HG02981 (cell line): ENCODE data around the gene DTX4.

Source experiments
- ATAC-seq: cut with Tn5 transposase; IDR thresholded peaks from one replicate; pipeline ENCODE4 v1.9.1; 2021; ENCODE audit warnings: mild to moderate bottlenecking, moderate library complexity; ENCODE audit not compliant: unreplicated experiment

The DTX4 gene

GRCh38 chr11:59216641-59217564, 45.0 kb downstream of the DTX4 start:
- peak; percentile 88 for ATAC-seq

DNA sequence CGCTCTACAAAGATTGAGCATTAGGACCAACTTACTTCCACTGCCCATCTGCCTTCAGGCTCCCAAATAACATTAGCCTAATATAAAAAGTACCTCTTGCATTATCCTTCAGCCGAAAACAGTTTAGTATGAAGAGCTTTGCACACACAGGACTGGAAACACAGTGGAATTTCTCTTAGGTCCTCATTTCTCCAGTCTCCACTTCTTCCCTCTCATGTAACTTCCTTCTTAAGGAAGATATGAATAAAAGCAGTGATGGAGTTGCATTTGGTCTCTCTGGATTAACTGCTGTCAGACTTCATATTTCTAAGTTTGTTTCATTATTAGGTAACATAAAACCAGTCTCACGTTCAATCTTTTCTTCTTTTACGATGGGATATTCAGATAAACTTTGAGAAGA, 46.4 kb downstream of the DTX4 start:
- ATAC-seq, result no peak

GRCh38 chr11:59218893-59219292, 47.0 kb downstream of the DTX4 start:
- no peak for ATAC-seq

- ATAC-seq, result no peak
Measured at GRCh38 chr11:59219836-59220235, 47.9 kb downstream of the DTX4 start.

DNA sequence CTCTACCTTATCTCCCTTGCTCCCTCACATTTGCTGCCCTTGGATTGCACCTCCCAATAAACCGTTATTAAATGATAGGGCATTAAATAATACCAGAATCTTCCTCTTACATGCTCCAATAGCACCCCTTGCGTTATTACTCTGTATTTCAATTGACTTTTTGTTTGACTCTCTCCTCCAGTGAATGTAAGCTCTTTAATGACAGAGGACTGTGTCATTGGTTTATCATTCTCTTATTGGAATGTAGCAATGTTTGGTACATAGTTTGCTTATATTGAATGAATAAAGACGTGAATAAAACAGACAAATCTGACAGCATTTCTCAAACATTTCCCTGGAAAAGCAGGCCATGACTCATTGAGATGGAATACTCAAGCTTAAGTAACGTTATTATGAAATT, 49.5 kb downstream of the DTX4 start:
- ATAC-seq, result no peak

DNA sequence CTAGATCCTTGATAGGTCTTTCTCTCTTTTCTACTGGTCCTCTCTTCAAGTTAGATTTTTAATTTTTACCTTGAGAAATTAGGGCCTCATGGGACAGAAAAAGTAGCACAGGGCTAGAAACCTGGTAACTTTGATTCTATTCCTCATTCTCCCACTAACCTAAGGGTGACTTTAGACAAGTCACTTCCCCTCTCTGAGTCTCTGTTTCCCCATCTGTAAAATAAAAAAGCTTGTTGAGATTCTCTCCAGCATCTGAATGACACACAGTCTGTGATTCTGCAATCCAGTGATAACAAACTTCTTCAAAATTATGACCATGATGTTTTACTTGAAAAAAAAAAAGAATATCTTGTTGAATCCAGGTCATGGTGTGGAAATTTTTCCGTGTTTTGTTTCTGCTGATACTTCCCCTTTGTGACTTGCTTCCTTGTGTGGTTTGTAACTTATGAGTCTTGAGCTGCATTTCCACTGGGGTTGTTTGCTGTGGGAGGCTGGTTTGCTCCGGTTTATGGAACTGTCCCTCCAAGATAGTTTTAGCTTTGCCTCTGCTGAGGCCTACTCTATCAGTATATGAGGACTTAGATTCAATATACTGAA, 50.6 kb downstream of the DTX4 start:
- no peak for ATAC-seq

DNA sequence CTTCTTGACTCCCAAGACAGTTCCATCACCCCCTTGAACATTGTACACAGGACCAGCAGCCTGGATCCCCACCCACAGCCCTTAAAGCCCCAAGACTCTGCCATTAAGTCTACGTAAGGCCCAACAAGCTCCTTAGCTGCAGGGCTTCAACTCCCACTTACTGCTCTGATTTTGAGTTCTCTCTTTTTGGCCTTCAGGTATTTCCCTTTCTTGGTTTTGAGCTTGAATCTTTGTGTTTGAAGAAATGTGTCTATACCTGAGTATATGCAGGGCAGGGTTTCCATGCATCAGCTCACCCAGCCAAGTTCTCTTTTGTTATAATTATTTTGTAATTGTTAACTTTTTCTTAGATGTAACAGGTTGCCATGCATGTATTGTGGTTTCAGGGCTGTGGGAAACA, 51.2 kb downstream of the DTX4 start:
- no peak for ATAC-seq

DNA sequence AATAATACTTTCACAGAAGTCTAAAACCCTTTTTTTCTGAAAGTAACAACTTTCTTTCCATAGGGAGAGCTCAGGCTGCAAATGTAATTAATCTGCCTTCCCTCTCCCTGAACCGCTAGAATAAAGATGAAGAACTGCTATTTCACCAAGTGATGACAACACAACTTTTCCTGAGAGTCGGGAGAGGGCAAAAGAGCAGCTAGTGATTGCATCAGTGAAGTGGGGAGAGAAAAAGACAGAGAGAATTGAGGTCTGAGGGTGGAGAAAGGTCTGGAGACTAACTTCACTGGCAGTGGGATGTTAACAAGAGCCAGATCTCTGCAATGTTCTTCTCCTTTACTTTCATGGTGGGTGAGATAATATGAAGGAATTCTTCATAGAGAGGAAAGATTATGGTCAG, 51.7 kb downstream of the DTX4 start:
- no peak for ATAC-seq

GRCh38 chr11:59224351-59224928, 52.5 kb downstream of the DTX4 start:
- peak; percentile 31 for ATAC-seq

- ATAC-seq, result peak; percentile 38
Measured at GRCh38 chr11:59225017-59225416, 53.1 kb downstream of the DTX4 start.

DNA sequence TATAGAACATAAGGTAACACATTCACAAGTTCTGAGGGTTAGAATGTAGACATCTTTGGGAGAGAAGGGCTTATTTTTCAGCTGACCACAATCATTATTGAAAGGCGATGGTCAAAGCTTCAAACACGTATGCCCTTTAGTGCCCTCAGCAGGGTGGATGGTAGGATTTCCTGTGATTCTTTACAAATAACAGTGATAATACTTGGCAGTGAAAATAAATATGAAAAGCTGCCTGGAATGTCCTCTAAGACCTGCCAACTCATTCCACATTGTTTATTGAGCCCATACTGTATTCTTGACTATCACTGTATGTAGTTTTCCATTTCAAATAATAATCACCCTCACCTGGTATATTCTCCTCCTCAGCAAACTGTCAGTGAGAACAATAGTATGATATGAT, 54.5 kb downstream of the DTX4 start:
- no peak for ATAC-seq

DNA sequence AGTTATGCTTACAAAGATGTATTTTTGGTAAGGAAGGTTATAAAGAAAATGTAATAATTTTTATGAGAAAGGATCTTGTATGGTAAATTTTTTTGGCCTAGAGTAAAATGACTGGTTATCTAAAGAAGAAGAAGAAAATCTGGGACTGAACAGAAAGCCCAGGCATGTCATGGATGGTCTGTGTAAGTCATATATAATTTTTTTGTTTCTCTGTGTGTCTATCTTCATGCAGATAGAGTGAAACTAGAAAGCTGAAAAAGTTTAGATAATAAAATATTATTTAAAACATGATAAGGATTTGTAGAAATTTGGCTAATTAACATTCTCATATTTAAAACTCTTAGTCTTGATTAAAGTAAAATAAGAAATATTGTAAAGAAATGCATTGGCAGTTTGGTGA, 68.4 kb downstream of the DTX4 start:
- ATAC-seq, result no peak

DNA sequence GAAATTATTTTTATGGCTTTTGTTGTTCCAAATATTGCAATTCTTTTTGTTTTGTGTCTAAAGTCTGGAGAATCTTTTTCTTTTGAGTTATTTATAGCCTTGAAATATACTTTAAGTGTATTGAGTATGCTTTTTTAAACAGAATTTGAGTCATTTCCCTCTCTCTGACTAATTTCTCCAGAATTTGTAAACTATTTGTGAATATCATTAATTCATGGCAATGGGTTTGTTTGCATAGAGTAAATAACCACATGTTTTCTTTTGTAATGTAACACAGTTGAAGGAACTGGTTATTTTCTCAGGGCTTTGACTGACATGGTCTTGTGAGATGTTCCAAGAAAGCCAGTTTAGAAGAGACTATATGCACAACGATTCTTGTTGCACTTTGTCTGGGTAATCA, 71.7 kb downstream of the DTX4 start:
- ATAC-seq, result no peak

- no peak for ATAC-seq
Measured at GRCh38 chr11:59247531-59248227, 75.7 kb downstream of the DTX4 start.

DNA sequence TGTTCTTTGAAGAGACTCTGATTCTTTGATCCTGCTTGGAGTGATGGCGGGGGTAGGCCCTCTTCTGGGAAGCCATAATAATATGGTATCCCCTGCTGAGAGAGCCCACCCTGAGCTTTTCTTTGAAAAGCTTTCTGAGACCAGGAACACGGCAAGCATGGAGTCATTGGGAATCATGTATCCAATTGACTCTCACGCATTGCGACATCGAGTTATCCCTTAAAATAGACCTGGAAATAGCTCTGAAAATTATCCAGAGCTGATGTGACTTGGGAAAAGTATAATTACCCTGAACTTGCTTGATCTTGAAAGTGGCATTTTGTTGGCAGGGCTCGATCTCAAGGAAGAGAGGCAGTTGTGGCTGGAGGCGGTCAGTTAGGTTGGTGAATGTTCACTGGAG, 77.6 kb downstream of the DTX4 start:
- no peak for ATAC-seq

DNA sequence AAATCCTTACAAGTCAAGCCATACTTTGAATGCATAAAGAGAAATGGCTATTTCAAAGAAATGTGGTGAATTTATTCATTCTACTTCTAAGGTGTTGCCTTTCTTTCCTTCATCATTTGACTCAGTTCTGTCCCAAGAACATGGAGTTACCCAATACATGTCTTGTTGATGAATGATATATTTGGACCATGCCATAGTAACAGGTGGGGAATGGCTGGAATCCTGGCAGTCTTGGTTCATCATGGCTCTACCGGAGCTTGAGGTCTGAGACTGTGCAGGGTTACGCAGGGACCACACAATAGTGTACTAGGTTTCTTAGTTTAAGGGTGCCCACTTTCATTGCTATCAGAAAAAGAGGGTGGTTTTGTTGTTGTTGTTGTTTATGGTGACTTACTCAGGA, 81.1 kb downstream of the DTX4 start:
- no peak for ATAC-seq

DNA sequence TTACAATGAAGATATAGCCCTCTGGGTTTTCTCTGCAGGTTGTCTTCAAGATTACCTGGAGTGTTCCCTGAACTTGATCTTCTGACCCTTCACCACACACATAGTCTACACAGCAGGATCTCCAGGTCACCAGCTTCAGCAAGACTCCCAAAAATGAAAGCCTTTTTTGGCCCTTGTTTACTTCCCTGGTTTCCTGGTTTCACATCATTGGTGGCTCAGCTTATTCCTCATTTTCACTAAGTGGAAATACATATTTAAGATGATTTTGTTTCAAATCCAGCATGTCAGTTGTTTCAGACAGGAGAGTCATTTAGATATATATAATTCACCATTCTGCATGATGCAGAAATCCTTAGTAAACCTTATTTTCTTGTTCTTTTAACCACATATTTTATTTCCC, 82.4 kb downstream of the DTX4 start:
- no peak for ATAC-seq

DNA sequence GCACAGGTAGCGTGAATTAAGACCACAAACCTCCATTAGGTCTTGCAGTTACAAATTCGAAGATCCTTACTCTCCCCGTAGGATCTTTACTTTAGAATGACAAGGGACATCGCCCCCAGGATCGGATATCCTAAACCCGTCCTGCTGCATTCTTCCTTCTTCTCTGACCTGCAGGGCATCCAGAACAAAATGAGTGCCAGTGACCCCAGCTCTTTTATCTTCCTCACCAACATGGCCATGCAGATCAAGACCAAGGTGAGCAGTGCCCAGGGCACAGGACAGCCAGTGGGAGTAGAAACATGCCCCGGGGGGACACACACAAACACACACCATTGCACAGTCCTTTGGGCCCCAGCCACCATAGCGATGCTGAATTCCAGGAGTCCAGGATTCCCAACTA, 83.3 kb downstream of the DTX4 start:
- no peak for ATAC-seq
